GM19240 (cell line): ENCODE measurements around the gene FGF12.

Experiments
- DNase-seq: peaks from one replicate; pipeline ENCODE4 v3.0.0; 2011; ENCODE audit warnings: low spot score; ENCODE audit not compliant: insufficient read length

The FGF12 gene

GRCh38 chr3:192207239-192207638, 520.1 kb downstream of the FGF12 start:
- DNase-seq: no peak

GRCh38 chr3:192194085-192194484, 533.3 kb downstream of the FGF12 start:
- no peak for DNase-seq

- DNase-seq: peak; percentile 19
Measured at GRCh38 chr3:192188218-192188835, 539.0 kb downstream of the FGF12 start.

- no peak for DNase-seq
Measured at GRCh38 chr3:192187485-192188051, 539.8 kb downstream of the FGF12 start.

GRCh38 chr3:192186498-192186897, 540.8 kb downstream of the FGF12 start:
- DNase-seq: no peak

- DNase-seq: no peak
Measured at GRCh38 chr3:192186045-192186444, 541.3 kb downstream of the FGF12 start.

- no peak for DNase-seq
Measured at GRCh38 chr3:192183109-192183508, 544.2 kb downstream of the FGF12 start.

GRCh38 chr3:192181151-192181550, 546.2 kb downstream of the FGF12 start:
- DNase-seq: no peak

- no peak for DNase-seq
Measured at GRCh38 chr3:192177383-192177782, 550.0 kb downstream of the FGF12 start.

GRCh38 chr3:192174283-192174682, 553.1 kb downstream of the FGF12 start:
- no peak for DNase-seq

- no peak for DNase-seq
Measured at GRCh38 chr3:192171213-192171612, 556.1 kb downstream of the FGF12 start.

GRCh38 chr3:192170659-192171058, 556.7 kb downstream of the FGF12 start:
- DNase-seq: no peak

- DNase-seq: no peak
Measured at GRCh38 chr3:192170031-192170430, 557.3 kb downstream of the FGF12 start.

GRCh38 chr3:192169332-192169915, 557.9 kb downstream of the FGF12 start:
- DNase-seq: no peak

GRCh38 chr3:192168202-192168601, 559.1 kb downstream of the FGF12 start:
- no peak for DNase-seq

GRCh38 chr3:192165552-192165951, 561.8 kb downstream of the FGF12 start:
- DNase-seq: no peak

- no peak for DNase-seq
Measured at GRCh38 chr3:192161661-192162060, 565.7 kb downstream of the FGF12 start.

GRCh38 chr3:192156382-192156781, 571.0 kb downstream of the FGF12 start:
- DNase-seq: no peak

GRCh38 chr3:192155194-192155593, 572.1 kb downstream of the FGF12 start:
- no peak for DNase-seq

GRCh38 chr3:192133271-192133670, 594.1 kb downstream of the FGF12 start:
- no peak for DNase-seq

GRCh38 chr3:192130534-192131132, 596.7 kb downstream of the FGF12 start:
- no peak for DNase-seq

GRCh38 chr3:192129586-192129985, 597.8 kb downstream of the FGF12 start:
- no peak for DNase-seq

- no peak for DNase-seq
Measured at GRCh38 chr3:192128922-192129321, 598.4 kb downstream of the FGF12 start.
